ENCODE measurements around the gene EEIG1.

EEIG1 gene

GRCh38 chr9:127945338-127945737 is 35.5 kb downstream of the EEIG1 start:
- DNase-seq (ENCODE audit: low read depth) = no peak
- TF ChIP-seq CTCF (IDR thresholded peaks at IDR 0.05; ENCODE audit: low read depth, low read length, missing control alignments) = no peak
- H3K4me3 ChIP-seq (ENCODE audit: low read depth, low read length) = no peak overlapping the region

GRCh38 chr9:127944586-127945218 is 36.1 kb downstream of the EEIG1 start:
- no peak for DNase-seq (ENCODE audit: low read depth)
- no peak for TF ChIP-seq CTCF (IDR thresholded peaks at IDR 0.05; ENCODE audit: low read depth, low read length, missing control alignments)

GRCh38 chr9:127943731-127944144 is 37.1 kb downstream of the EEIG1 start:
- DNase-seq (ENCODE audit: low read depth) = peak; percentile 45
- no peak overlapping the region for H3K4me3 ChIP-seq (ENCODE audit: low read depth, low read length)
- peak; percentile 95 for TF ChIP-seq CTCF (IDR thresholded peaks at IDR 0.05; ENCODE audit: low read depth, low read length, missing control alignments)

More at GRCh38 chr9:127944586-127945218, 36.1 kb downstream of the EEIG1 start:
- H3K4me3 ChIP-seq (ENCODE audit: low read depth, low read length) = no peak overlapping the region

- TF ChIP-seq CTCF (IDR thresholded peaks at IDR 0.05; ENCODE audit: low read depth, low read length, missing control alignments) = no peak
- H3K4me3 ChIP-seq (ENCODE audit: low read depth, low read length) = no peak overlapping the region
- no peak for DNase-seq (ENCODE audit: low read depth)
These were observed 37.7 kb downstream of the EEIG1 start for GRCh38 chr9:127943011-127943662.

- DNase-seq (ENCODE audit: low read depth) = no peak
- H3K4me3 ChIP-seq (ENCODE audit: low read depth, low read length) = no peak overlapping the region
- peak; percentile 78 for TF ChIP-seq CTCF (IDR thresholded peaks at IDR 0.05; ENCODE audit: low read depth, low read length, missing control alignments)
These were observed 38.4 kb downstream of the EEIG1 start for GRCh38 chr9:127942216-127943010.

- H3K4me3 ChIP-seq (ENCODE audit: low read depth, low read length) = no peak overlapping the region
- DNase-seq (ENCODE audit: low read depth) = no peak
- no peak for TF ChIP-seq CTCF (IDR thresholded peaks at IDR 0.05; ENCODE audit: low read depth, low read length, missing control alignments)
These were observed 38.9 kb downstream of the EEIG1 start for GRCh38 chr9:127941961-127942215.

All from GM12864 (cell line).